NB4 (cell line): ENCODE results near the gene NSUN5.
"Not testable (repeated sequence)": the region's sequence is repeated elsewhere in the genome, so short reads cannot be mapped to it uniquely, and the experiment has no call there.

Source experiments
- DNase-seq: peaks from one replicate; pipeline ENCODE4 v3.0.0; 2010; ENCODE audit warnings: low read depth
- H3K4me3 ChIP-seq: one replicate; pipeline ENCODE4 v1.5.1; 2011; ENCODE audit warnings: mild to moderate bottlenecking, low read depth, low read length, moderate library complexity
- MYC ChIP-seq: IDR thresholded peaks from 2 replicates; pipeline ENCODE4 v1.6.1; 2011; ENCODE audit warnings: low read depth, low read length
- POLR2A ChIP-seq: IDR thresholded peaks from 2 replicates; pipeline ENCODE4 v1.6.1; 2011; ENCODE audit warnings: mild to moderate bottlenecking; ENCODE audit not compliant: insufficient read length; ENCODE audit errors: extremely low read depth
- TF ChIP-seq, protein P1 (sequence below): IDR thresholded peaks from one replicate; pipeline ENCODE4 v1.5.1; 2012; ENCODE audit warnings: low read depth, low read length
- TF ChIP-seq, protein P2 (sequence below): IDR thresholded peaks from 2 replicates; pipeline ENCODE4 v1.6.1; 2011; ENCODE audit warnings: low read depth, low read length

The NSUN5 gene

DNA sequence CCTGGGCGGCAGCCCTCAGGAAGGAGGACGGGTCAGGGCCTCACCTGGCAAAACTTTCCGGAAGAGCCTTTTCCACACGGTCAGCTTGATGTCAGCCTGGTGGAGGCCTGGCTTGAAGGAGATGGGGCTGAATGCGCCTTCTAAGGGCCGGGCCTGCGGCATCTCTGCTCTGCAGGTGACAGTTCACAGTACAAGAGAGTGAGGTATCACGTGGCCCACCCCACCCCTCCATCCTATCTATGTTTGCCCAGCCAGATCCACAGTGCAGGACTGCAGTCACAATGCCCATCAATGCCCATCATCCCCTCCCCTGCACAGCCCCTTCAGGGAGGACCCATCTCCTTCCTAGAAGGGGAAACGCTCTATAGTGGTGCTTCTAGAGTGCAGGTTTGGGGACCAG is 7.9 kb upstream of the NSUN5 start:
- DNase-seq: no peak
- no peak overlapping the region for H3K4me3 ChIP-seq
- TF ChIP-seq, protein P1, sequence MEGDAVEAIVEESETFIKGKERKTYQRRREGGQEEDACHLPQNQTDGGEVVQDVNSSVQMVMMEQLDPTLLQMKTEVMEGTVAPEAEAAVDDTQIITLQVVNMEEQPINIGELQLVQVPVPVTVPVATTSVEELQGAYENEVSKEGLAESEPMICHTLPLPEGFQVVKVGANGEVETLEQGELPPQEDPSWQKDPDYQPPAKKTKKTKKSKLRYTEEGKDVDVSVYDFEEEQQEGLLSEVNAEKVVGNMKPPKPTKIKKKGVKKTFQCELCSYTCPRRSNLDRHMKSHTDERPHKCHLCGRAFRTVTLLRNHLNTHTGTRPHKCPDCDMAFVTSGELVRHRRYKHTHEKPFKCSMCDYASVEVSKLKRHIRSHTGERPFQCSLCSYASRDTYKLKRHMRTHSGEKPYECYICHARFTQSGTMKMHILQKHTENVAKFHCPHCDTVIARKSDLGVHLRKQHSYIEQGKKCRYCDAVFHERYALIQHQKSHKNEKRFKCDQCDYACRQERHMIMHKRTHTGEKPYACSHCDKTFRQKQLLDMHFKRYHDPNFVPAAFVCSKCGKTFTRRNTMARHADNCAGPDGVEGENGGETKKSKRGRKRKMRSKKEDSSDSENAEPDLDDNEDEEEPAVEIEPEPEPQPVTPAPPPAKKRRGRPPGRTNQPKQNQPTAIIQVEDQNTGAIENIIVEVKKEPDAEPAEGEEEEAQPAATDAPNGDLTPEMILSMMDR: no peak
- TF ChIP-seq MYC (no peak), POLR2A (no peak)
- TF ChIP-seq, protein P2, sequence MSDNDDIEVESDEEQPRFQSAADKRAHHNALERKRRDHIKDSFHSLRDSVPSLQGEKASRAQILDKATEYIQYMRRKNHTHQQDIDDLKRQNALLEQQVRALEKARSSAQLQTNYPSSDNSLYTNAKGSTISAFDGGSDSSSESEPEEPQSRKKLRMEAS: no peak

DNA sequence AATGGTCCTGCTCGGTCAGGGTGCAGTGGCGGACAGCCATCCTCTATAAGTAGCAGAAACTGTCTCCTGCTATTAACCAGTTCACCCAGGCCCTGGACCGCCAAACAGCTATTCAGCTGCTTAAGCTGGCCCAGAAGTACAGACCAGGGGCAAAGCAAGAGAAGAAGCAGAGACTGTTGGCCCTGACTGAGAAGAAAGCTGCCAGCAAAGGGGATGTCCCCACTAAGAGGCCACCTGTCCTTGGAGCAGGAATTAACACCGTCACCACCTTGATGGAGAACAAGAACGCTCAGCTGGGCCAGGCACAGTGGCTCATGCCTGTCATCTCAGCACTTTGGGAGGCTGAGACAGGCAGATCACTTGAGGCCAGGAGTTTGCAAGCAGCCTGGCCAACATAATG is 5.6 kb upstream of the NSUN5 start:
- TF ChIP-seq, protein P2: no peak
- TF ChIP-seq POLR2A (no peak), MYC (no peak)
- TF ChIP-seq, protein P1: no peak
- no peak for DNase-seq
- H3K4me3 ChIP-seq: no peak overlapping the region

DNA sequence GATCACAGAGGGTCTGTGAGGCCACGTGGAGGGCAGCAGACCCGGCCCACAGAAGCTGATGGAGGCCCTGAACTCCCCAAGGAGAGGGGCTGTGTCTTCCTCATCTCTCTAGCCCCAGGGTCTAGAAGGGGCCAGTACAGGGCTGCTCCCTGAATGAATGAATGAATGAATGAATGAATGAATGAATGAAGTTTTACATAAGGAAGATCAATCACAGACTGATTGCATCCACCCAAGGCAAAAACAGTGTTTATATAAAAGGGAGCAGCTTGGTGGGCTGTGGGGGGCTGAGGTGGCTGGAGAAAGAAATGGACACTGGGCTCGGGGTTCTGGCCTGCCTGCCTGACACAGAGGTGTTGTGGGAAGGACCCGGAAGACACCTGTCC is 4.9 kb upstream of the NSUN5 start:
- no peak overlapping the region for H3K4me3 ChIP-seq
- TF ChIP-seq, protein P2: no peak
- TF ChIP-seq, protein P1: no peak
- no peak for TF ChIP-seq POLR2A
- no peak for TF ChIP-seq MYC
- no peak for DNase-seq

DNA sequence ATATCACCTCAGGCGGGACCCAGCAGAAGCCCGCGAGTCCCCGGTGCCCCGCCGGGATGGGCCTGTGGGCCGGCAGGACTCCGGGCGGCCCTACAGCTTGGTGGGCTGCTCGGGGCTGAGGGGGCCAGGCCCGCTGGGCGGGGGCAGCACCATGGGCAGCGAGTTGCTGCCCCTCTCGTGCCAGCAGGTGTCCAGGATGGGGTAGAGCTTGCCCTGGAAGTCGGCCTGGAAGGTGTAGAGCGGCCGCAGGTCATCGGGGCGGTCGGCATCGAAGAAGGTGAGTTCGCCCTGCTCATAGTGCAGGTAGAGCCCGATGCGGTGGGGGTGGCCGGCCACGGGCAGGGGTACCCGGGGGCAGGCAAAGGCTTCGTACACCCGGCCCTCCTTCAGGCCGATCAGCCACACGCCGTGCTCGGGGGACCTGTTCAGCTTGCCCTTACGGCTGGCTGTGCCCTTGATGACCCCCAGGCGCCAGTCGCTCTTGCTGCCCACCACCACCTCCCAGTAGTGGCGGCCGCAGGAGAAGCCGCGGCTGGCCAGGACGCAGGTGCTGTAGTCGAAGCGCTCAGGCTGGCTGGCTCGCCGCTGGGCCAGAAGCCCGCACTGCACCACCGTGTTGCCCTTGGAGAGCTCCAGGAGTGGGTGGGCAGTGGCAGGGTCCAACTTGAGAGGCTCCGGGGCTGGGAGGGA is 4.3 kb upstream of the NSUN5 start:
- DNase-seq: no peak
- TF ChIP-seq, protein P2: no peak
- no peak for TF ChIP-seq POLR2A
- TF ChIP-seq, protein P1: no peak
- TF ChIP-seq MYC: no peak
- H3K4me3 ChIP-seq: no peak overlapping the region

DNA sequence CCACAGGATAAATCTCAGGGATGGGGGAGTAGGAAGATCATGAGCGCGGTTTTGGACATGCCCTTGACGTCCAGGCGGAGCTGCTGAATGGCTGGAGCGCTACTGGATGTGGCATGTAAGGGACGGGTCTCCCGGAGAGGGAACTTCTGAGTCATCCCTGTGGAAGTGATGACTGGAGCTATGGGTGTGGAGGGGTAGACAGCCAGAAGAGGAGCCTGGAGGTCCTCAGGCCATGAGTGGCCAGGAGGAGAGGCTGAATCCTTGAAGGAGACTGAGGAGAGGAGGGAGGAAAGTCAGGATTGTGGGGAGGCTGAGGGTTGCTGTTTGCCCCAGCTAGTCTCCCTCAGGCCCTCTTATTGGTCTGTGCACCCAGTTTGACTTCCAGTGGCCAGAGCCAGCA is 2.8 kb upstream of the NSUN5 start:
- H3K4me3 ChIP-seq, DNase-seq: not testable (repeated sequence)

DNA sequence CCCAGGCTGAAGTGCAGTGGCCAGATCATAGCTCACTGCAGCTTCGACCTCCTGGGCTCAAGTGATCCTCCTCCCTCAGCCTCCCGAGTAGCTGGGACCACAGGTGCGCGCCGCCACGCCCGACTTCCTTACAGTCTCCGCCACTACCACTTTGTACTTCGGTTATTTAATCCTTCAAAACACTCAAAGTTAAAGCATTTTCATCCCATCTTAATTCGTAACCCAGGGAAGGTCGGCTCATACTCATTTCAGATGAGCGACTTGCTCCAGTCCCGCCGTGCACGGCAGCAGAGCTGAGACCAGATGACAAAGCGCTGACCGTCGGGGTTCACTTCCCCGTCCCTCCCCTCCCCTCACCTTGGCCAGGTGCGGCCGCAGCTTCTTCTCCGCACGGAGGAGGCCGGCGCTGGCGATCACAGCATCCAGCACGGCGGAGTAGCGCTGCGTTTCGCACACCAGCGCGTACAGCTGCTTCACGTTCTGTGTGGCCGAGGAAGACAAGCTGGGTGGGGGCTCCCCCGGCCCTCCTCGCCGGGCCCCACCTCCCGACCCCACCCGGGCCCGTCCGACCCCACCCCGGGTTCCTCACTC is 457 bp downstream of the NSUN5 start:
- peak overlapping the region; percentile 82 for H3K4me3 ChIP-seq
- TF ChIP-seq, protein P1: no peak
- TF ChIP-seq, protein P2: no peak
- TF ChIP-seq POLR2A (no peak), MYC (no peak)
- DNase-seq: no peak
